GM12801 (cell line): ENCODE results near the gene CACNA2D3.

Experiments used
- TF ChIP-seq, protein P1 (sequence below): IDR thresholded peaks from one replicate; pipeline ENCODE4 v1.5.1; 2011; ENCODE audit warnings: control low read depth; ENCODE audit not compliant: insufficient read length; ENCODE audit errors: extremely low read depth

CACNA2D3 gene

DNA sequence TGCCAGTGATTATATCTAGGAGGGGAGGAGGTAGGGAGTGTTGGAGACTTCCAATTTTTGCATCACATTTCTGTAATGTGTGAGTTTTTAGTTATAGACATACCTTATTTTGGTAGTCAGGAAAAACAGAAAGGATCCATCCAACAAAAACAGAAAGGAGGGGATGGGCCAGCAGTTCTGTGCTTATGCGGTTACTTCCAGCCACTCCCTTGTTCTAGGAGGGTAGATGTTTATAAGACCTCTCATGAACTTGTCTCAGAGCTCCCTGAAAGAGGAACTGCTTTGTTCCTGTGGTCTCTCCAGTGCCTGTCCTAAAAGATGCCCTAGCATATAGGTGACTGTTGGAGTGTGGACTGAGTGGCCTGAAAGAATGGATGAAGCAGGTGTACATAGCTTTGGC is 323.3 kb downstream of the CACNA2D3 start:
- TF ChIP-seq, protein P1, sequence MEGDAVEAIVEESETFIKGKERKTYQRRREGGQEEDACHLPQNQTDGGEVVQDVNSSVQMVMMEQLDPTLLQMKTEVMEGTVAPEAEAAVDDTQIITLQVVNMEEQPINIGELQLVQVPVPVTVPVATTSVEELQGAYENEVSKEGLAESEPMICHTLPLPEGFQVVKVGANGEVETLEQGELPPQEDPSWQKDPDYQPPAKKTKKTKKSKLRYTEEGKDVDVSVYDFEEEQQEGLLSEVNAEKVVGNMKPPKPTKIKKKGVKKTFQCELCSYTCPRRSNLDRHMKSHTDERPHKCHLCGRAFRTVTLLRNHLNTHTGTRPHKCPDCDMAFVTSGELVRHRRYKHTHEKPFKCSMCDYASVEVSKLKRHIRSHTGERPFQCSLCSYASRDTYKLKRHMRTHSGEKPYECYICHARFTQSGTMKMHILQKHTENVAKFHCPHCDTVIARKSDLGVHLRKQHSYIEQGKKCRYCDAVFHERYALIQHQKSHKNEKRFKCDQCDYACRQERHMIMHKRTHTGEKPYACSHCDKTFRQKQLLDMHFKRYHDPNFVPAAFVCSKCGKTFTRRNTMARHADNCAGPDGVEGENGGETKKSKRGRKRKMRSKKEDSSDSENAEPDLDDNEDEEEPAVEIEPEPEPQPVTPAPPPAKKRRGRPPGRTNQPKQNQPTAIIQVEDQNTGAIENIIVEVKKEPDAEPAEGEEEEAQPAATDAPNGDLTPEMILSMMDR = no peak

DNA sequence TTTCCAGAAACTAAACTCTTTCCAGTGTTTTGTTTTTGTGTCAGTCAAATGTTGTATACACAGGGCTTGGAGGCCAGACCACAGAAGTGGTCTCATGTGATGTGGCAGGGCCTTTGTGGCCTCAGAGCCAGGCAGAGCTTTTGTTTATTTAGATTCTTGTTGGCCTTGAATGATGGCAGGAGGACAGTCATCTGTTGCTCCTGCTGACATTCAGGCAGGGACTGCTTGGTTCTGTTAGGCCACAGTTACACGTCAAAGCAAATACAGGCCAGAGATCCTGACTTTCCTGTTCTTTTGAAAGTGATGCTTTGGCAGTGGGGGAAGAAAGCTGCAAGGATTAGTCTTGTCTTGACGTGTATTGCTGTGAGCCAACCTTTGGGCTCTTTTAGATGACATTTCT is 325.1 kb downstream of the CACNA2D3 start:
- TF ChIP-seq, protein P1 = no peak

DNA sequence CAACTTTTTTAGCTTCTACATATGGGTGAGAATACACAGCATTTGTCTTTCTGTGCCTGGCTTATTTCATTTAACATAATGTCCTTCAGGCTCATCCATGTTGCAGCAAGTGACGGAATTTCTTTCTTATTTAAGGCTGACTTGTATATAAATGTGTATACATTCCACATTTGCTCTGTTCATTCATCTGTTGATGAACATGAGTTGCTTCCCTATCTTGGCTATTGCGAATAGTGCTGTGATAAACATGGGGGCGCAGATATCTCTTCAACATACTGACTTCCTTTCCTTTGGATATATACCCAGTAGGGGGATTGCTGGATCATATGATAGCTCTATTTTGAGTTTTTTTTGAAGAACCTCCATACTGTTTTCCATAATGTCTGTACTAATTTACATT is 332.5 kb downstream of the CACNA2D3 start:
- TF ChIP-seq, protein P1 = no peak

DNA sequence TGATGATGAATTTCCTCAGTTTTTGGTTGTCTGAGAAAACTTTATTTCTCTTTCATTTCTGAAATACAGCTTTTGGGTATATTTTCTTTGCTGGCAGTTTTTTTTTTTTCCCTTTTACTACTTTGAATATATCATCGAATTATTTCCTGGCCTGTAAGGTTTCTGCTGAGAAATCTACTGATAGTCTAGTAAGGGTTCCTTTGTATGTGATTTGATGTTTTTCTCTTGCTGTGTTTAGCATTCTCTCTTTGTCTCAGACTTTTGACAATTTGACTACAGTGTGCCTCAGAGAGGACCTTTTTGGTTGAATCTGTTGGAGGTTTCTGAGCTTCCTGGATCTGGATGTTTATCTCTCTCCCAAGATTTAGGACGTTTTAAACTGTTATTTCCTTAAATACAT is 336.0 kb downstream of the CACNA2D3 start:
- TF ChIP-seq, protein P1 = no peak

DNA sequence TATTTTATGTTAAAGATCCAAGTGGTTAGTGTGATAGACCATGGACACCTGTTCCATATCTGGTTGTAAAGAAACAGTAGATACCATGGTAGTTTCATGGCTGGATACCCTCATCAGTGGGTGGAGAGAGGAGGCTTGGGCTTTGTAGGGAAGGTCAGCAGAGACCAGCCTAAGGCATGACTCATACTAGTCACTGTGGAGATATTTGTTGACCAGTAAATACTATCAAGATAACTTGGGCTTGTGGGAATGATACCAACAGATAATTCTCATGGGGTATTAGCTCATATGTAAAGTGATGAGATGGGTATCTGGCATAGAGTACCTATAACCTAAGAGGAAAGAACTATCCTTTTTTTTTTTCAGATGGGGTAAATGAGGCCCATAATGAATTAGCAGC is 354.5 kb downstream of the CACNA2D3 start:
- TF ChIP-seq, protein P1 = no peak

DNA sequence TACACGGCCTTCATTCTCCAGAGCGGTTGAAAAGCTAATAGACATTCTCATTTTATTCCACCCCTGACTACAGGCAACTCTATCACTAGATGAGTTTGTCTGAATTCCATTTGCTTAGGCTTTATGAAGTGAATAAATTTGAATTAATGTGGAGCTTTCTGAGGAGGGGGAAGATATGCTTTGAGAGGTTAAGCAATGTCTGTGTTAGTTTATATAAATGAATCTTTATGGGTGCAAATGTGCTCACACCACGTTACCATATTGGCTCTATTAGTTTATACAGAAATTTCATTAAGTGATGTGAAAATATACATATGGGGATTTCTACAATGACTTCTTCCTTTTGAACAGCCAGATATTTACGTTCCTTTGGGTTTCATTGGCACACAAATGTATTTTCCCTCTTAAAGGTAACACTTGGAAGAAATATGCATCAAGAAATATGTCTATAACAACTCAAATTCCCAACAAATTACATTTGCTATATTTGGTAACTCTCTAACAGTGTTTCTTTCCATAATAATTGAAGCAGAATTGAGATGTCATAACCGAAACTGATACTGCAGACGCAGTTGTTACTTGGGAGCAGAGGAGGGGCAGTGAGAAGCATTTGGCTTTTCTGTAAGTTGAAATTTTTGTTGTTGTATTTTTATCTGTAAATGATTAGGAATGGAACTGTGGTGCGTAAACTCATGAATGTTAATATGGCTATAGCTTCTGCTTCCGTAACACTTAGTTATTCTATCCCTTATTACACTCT is 359.4 kb downstream of the CACNA2D3 start:
- TF ChIP-seq, protein P1 = no peak

DNA sequence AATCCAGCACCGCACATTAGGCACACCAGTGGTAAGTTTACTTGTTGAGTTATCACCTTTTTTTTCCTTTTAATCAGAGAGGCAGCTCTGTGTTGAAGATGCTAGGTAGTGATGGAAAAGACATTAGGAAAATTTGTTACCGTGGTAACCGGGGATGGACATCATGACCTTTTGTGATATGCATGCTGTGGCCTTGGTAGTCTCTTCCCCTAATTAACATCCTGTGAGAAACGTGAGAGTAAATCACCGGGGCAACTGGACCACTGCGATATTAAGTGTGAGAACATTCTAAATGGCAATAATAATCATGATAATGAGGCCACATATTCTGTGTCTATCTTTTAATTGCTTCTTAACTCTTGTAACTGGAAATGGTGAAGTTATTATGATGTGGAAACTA is 362.0 kb downstream of the CACNA2D3 start:
- TF ChIP-seq, protein P1 = no peak
